NB4 (cell line): ENCODE results near the gene KCNQ1.

Source experiments
- DNase-seq: peaks from one replicate; pipeline ENCODE4 v3.0.0; 2010; ENCODE audit warnings: low read depth
- H3K4me3 ChIP-seq: one replicate; pipeline ENCODE4 v1.5.1; 2011; ENCODE audit warnings: mild to moderate bottlenecking, low read depth, low read length, moderate library complexity
- MAX ChIP-seq: IDR thresholded peaks from 2 replicates; pipeline ENCODE4 v1.6.1; 2011; ENCODE audit warnings: low read depth, low read length
- MYC ChIP-seq: IDR thresholded peaks from 2 replicates; pipeline ENCODE4 v1.6.1; 2011; ENCODE audit warnings: low read depth, low read length
- POLR2A ChIP-seq: IDR thresholded peaks from 2 replicates; pipeline ENCODE4 v1.6.1; 2011; ENCODE audit warnings: mild to moderate bottlenecking; ENCODE audit not compliant: insufficient read length; ENCODE audit errors: extremely low read depth
- TF ChIP-seq, protein P1 (sequence below): IDR thresholded peaks from one replicate; pipeline ENCODE4 v1.5.1; 2012; ENCODE audit warnings: low read depth, low read length

KCNQ1 gene

DNA sequence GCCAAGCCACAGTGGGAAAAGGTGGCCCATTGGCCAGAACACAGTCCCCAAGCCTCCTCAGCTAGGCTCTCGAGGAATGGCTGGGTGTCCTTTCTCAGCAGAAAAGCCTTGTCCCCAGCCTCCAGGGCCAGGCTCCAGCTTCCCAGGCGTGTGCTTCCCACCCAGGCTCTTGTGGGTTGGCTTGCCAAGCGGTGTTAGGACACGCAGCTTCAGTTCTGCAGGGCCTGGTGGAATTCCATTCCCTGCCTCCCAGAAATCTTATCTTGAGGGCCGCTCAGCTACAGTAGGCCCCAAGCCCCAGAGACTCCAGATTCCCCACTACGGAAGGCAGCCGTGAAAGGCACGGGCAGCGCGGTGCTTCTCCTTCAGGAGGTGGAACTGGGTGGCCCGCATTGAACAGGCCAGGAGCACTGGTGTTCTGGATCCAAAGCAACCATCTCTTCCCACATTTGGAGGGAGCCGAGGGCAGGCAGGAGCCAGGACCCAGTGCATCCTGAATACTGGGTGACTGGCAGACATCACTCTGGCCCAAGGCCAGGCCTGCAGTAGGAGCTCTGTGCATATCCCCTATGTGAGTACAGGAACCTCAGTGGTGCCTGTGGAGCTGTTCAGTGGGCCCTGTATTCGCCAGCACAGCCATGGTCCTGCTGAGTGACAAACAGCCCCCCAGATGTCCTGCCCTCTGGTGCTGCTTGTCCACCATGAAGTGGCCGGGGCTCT, 271.7 kb downstream of the KCNQ1 start:
- no peak overlapping the region for H3K4me3 ChIP-seq
- no peak for DNase-seq
- TF ChIP-seq, protein P1, sequence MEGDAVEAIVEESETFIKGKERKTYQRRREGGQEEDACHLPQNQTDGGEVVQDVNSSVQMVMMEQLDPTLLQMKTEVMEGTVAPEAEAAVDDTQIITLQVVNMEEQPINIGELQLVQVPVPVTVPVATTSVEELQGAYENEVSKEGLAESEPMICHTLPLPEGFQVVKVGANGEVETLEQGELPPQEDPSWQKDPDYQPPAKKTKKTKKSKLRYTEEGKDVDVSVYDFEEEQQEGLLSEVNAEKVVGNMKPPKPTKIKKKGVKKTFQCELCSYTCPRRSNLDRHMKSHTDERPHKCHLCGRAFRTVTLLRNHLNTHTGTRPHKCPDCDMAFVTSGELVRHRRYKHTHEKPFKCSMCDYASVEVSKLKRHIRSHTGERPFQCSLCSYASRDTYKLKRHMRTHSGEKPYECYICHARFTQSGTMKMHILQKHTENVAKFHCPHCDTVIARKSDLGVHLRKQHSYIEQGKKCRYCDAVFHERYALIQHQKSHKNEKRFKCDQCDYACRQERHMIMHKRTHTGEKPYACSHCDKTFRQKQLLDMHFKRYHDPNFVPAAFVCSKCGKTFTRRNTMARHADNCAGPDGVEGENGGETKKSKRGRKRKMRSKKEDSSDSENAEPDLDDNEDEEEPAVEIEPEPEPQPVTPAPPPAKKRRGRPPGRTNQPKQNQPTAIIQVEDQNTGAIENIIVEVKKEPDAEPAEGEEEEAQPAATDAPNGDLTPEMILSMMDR: no peak
- TF ChIP-seq POLR2A (no peak), MYC (no peak), MAX (no peak)

DNA sequence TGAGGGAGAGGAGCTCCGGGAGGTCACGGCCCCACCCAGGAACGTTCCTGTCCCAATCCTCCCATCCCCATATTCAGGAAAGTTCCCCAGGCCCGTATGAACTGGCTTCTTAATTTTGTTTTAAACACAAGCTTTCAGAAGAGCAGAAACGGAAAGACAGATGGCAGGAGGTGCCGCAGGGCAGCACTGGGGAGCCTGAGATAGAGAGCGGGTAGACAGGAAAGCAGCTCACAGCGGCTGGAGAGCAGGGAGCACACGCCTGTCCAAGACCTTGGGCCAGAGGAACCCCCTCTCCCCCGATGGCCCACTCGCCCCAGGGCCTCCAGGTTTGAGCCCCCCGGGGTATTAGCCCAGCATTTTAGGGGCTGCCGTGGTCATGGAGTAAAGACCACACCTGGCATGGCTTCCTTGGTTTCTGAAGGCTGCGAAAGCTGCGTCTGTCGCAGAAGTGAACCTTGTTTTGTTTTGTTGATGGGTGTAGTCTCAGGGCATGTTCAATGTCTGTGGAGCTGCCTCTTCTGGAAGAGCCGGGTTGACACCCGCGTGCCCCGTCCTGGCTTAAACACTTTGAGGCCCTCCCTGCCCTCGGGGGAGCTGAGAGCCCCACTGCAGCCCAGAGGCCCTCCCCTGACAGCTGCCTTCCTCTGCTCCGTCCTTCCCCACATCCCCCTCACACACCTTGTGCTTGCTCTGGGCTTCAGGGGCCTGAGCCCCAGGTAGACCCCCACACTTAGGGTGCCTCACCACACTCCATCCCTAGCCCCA, 272.9 kb downstream of the KCNQ1 start:
- DNase-seq: no peak
- no peak overlapping the region for H3K4me3 ChIP-seq
- TF ChIP-seq MYC (no peak), MAX (no peak), POLR2A (no peak)
- TF ChIP-seq, protein P1: no peak

DNA sequence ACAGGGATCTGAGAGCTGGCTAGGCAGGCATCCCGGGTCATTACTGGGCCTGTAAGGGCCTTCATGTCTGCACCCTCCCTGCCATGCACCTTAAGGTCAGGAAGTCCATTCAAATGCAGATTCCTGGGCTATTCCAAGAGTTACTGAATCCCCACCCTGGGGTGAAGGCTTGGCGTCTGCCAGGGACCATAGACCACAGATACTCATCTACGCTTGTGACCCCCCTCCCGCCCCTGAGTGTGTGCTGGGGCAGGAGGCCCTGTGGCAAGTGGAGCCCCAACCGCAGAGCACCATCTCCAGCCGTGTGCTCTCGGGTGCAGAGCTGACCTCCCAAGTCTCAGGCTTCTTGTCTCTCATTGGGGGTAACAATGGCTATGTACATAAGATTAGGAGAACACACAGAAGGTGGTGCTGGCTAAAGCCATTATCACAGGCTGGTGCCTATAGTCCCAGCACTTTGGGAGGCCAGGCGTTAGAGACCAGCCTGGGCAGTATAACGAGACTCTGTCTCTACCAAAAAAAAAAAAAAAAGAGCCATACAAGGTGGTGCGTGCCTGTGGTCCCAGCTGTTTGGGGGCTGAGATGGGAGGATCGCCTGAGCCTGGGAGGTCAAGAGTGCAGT, 274.1 kb downstream of the KCNQ1 start:
- DNase-seq: no peak
- no peak overlapping the region for H3K4me3 ChIP-seq
- TF ChIP-seq, protein P1: no peak
- TF ChIP-seq POLR2A (no peak), MYC (no peak), MAX (no peak)

DNA sequence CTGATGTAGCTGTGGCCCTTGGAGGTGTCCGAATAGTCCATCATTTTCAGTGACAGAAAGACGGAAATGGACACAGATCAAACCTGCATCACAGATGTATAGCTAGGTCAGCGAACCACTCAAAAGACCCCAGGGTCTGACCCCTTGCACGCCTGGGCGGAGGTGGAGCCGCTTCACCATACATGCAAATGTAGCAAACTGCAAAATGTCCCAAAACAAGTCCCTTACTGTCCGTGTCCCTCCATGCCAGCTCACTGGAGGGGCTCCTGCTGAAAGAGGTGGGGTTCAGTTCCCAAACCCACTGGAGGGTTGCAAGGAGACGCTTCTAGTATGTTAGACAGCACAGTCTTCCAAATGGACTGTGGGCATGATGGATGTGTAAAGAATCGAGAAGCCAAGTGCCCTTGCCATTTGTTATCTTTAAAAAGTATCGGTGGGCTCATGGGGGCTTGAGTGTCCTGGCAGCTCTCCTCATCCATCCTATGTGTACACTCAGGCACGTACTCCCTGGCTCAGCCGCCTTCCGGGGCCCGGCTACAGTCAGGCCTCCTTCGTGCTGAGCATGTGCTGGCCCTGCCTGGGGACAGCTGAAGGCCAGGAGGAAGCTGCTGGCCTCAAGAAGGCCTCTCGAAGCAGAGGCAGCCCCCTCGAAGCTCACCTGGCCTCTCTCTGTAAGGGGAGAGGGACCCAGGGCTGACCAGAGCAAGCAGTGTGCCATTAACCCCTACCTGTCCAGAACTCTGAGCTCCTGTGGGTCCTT, 275.2 kb downstream of the KCNQ1 start:
- TF ChIP-seq MYC (no peak), POLR2A (no peak), MAX (no peak)
- TF ChIP-seq, protein P1: no peak
- H3K4me3 ChIP-seq: no peak overlapping the region
- no peak for DNase-seq

DNA sequence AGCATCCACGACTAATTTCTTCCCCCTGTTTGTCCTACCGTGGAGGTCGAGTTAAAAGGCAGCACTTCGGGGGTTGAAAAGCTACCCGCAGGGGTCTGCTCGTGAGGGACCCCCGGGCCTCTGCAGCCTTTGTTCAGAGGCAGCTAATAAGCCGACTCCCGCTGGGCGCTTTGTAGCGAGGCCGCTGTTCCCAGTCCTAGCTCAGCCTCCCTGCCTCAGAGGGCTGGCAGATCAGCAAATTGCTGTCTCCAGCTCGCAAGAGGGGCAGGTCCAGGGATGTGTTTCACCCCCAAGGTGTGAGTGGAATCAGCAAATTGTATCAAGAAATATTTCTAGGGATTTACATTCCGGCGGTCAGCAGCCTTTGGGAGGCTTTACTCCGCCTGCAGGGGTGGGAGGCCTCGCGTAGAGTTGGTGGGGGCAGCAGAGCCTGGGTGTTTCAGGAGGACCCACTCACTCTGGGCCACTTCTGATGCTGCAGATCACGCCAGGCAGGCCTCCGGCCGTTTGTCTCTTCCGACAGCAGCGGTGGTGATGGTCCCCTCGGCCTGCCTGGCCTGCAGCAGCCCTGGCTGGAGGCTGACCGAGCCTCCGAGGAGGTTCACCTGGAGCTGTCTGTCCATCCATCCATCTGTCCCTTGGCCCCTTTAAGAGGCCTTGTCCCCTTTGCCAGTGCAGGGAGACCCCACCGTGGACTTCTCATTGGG, 276.6 kb downstream of the KCNQ1 start:
- H3K4me3 ChIP-seq: no peak overlapping the region
- TF ChIP-seq MYC: no peak
- TF ChIP-seq, protein P1: no peak
- no peak for TF ChIP-seq POLR2A
- TF ChIP-seq MAX: no peak
- DNase-seq: no peak
